Endothelial cell of umbilical vein (primary cell): ENCODE data around the gene SYNPO2. TPM values are rescaled to one million over a fixed set of nuclear protein-coding genes. Genes with fewer than 3 reads are reported as not detected.

ENCODE experiments used
- BruUV-seq: library from RNA; stranded (reverse); fragments of 400-500 nt; replicated peaks from 2 replicates; lab custom pipeline; 2021; lab: Mats Ljungman, UMichigan
- CTCF ChIA-PET: fragments of 300-600, 350-600 bp; sonication (Branson Sonifier 250); formaldehyde crosslinking; loops from one replicate; lab custom pipeline; 2021; ENCODE audit warnings: antibody characterized with exemption, inconsistent platforms; lab: Charles Lee
- POLR2A ChIA-PET: fragments of 300-600, 350-600 bp; sonication (Branson Sonifier 250); formaldehyde crosslinking; loops from one replicate; lab custom pipeline; 2021; ENCODE audit warnings: antibody characterized with exemption, inconsistent platforms; lab: Charles Lee
- DNase-seq: peaks from one replicate; pipeline ENCODE4 v3.0.0-alpha.2; 2011; ENCODE audit warnings: low read depth, low spot score
- FAIRE-seq: peaks from 2 replicates; lab custom pipeline; 2011; peaks lifted over from hg19 to GRCh38; lab: Jason Lieb, UNC
- H2AFZ ChIP-seq: 2 replicates; pipeline ENCODE4 v1.6.0; 2012; ENCODE audit warnings: low read depth, low read length, control low read depth, inconsistent platforms
- H3K27ac ChIP-seq: 2 replicates; pipeline ENCODE4 v1.5.1; 2011; ENCODE audit warnings: low read depth, mild to moderate bottlenecking, control low read depth, low read length, moderate library complexity; ENCODE audit not compliant: insufficient read depth
- H3K27me3 ChIP-seq, 2 experiments: 2 replicates each; pipeline versions ENCODE4 v1.6.0 to v1.6.1; 2011; ENCODE audit warnings: low read length in 2 of 2, mixed read lengths in 1 of 2; ENCODE audit not compliant: control insufficient read depth in 2 of 2, insufficient read depth in 2 of 2
- H3K36me3 ChIP-seq, 2 experiments: 2 replicates in 1 of 2; 3 replicates in 1 of 2; pipeline ENCODE4 v1.5.1; 2011; ENCODE audit warnings: low read length in 2 of 2, mild to moderate bottlenecking in 1 of 2, moderate library complexity in 1 of 2; ENCODE audit not compliant: control insufficient read depth in 2 of 2, insufficient read depth in 2 of 2; ENCODE audit errors: extremely low read depth in 1 of 2
- H3K4me1 ChIP-seq: 3 replicates; pipeline ENCODE4 v1.5.1; 2011; ENCODE audit warnings: mild to moderate bottlenecking, low read length; ENCODE audit not compliant: control insufficient read depth, insufficient read depth; ENCODE audit errors: extremely low read depth
- H3K4me2 ChIP-seq: 2 replicates; pipeline ENCODE4 v1.6.1; 2011; ENCODE audit warnings: low read length, control low read depth, mixed read lengths; ENCODE audit not compliant: insufficient read depth
- H3K4me3 ChIP-seq, 3 experiments: fragments of 200-600 bp in 1 of 3; sonication (generic), shearing (Covaris generic) in 1 of 3; replicated peaks in 1 of 3; 2 replicates each; pipeline ENCODE4 v1.5.1; 2011 to 2016; ENCODE audit warnings: control low read depth in 3 of 3, low read length in 3 of 3, mild to moderate bottlenecking in 2 of 3, inconsistent platforms in 1 of 3, low read depth in 1 of 3, moderate library complexity in 1 of 3; ENCODE audit not compliant: insufficient read depth in 1 of 3
- H3K79me2 ChIP-seq: 2 replicates; pipeline ENCODE4 v1.6.0; 2012; ENCODE audit warnings: low read length, inconsistent platforms; ENCODE audit not compliant: control insufficient read depth, insufficient read depth
- H3K9ac ChIP-seq: replicated peaks from 2 replicates; pipeline ENCODE3; 2011; ENCODE audit warnings: low read length, control low read depth; ENCODE audit not compliant: insufficient read depth; ENCODE audit errors: extremely low read depth
- H3K9me1 ChIP-seq: replicated peaks from 3 replicates; pipeline ENCODE4 v1.6.0; 2011; ENCODE audit warnings: mild to moderate bottlenecking, low read length; ENCODE audit not compliant: control insufficient read depth, insufficient read depth; ENCODE audit errors: extremely low read depth
- H3K9me3 ChIP-seq: replicated peaks from 2 replicates; pipeline ENCODE4 v1.5.1; 2012; ENCODE audit warnings: low read length, inconsistent platforms; ENCODE audit not compliant: control insufficient read depth, insufficient read depth
- H4K20me1 ChIP-seq: replicated peaks from 2 replicates; pipeline ENCODE3; 2011; ENCODE audit warnings: mild to moderate bottlenecking, low read length; ENCODE audit not compliant: control insufficient read depth, insufficient read depth; ENCODE audit errors: extremely low read depth
- CTCF ChIP-seq, 2 donors: IDR thresholded peaks; 1 replicate in 1 of 2; 2 replicates in 1 of 2; pipeline ENCODE4 v1.5.1; 2011; ENCODE audit warnings: low read length in 2 of 2, mild to moderate bottlenecking in 2 of 2, moderate library complexity in 2 of 2, control low read depth in 1 of 2, inconsistent platforms in 1 of 2, low read depth in 1 of 2; ENCODE audit not compliant: insufficient read depth in 1 of 2; ENCODE audit errors: extremely low read depth in 1 of 2
- EZH2 ChIP-seq: IDR thresholded peaks from 2 replicates; pipeline ENCODE4 v1.6.1; 2012; ENCODE audit warnings: borderline replicate concordance, low read depth, mild to moderate bottlenecking, moderate library complexity, low read length, inconsistent platforms; ENCODE audit not compliant: severe bottlenecking
- FOS ChIP-seq: IDR thresholded peaks from 2 replicates; pipeline ENCODE4 v1.6.1; 2011; ENCODE audit warnings: mild to moderate bottlenecking, low read length, moderate library complexity, borderline replicate concordance; ENCODE audit not compliant: insufficient read depth
- GATA2 ChIP-seq: IDR thresholded peaks from 2 replicates; pipeline ENCODE4 v1.7.0; 2011; ENCODE audit warnings: low read depth, mild to moderate bottlenecking, moderate library complexity, mixed read lengths, low read length; ENCODE audit not compliant: insufficient read length, insufficient read depth
- JUN ChIP-seq: IDR thresholded peaks from 2 replicates; pipeline ENCODE4 v1.6.1; 2011; ENCODE audit warnings: borderline replicate concordance, low read depth; ENCODE audit not compliant: insufficient read length, insufficient read depth
- MAX ChIP-seq: IDR thresholded peaks from 2 replicates; pipeline ENCODE4 v1.6.1; 2011; ENCODE audit not compliant: insufficient read depth, insufficient read length
- MYC ChIP-seq: IDR thresholded peaks from one replicate; pipeline ENCODE4 v1.6.1; 2011; ENCODE audit warnings: mild to moderate bottlenecking, low read depth, low read length
- POLR2A ChIP-seq: IDR thresholded peaks from 2 replicates; pipeline ENCODE4 v1.6.1; 2012; ENCODE audit warnings: low read depth, mild to moderate bottlenecking, control low read depth, low read length
- POLR2AphosphoS5 ChIP-seq: IDR thresholded peaks from 2 replicates; pipeline ENCODE4 v1.6.1; 2012; ENCODE audit warnings: low read depth, mild to moderate bottlenecking, control low read depth, low read length, moderate library complexity; ENCODE audit not compliant: insufficient read depth
- dilution Hi-C: fragments of 300-500 bp; cut with MboI; formaldehyde crosslinking; loops from one replicate; pipeline ENCODE4 v1.15.0; 2019; ENCODE audit warnings: low sequenced_read_pairs; ENCODE audit not compliant: extremely low pct_ligation_motif_present
- intact Hi-C: fragments of 100-400 bp; cut with micrococcal nuclease; formaldehyde crosslinking; loops from one replicate; pipeline ENCODE4 v1.10.0; 2022
- polyA plus RNA-seq, 4 experiments: library from polyadenylated mRNA; depleted of rRNA in 3 of 4; stranded (reverse) in 3 of 4; unstranded in 1 of 4; fragments of >200 nt; gene quantifications; 2 replicates each; pipeline versions ENCODE4 v1.2.1 to v1.2.3, GENCODE V29; 2011 to 2012; ENCODE audit warnings: missing spikeins in 1 of 4
- total RNA-seq: library from RNA; stranded (reverse); gene quantifications from 2 replicates; pipeline ENCODE4 v1.2.3, GENCODE V29; 2021

SYNPO2 gene
- total and polyA plus RNA-seq, 2 donors (not counting 3 experiments of a cell fraction or from before 2014, with no cell fraction given) = 0.06 to 0.13 TPM

- FAIRE-seq (no peak), DNase-seq (no peak)
- Histone ChIP-seq H3K4me1 (no peaks in the 10 kb centered on the region), H4K20me1 (no peaks in the 10 kb centered on the region), H3K27me3 (peaks cover 0 to 2% of the 10 kb centered on the region in 2 experiments), H3K36me3 (no peaks in the 10 kb centered on the region), H3K4me2 (no peak overlapping the region), H3K79me2 (no peaks in the 10 kb centered on the region), H3K9ac (no peak overlapping the region), H2AFZ (no peak overlapping the region), H3K27ac (no peak overlapping the region), H3K9me3 (no peaks in the 10 kb centered on the region), H3K9me1 (no peaks in the 10 kb centered on the region), H3K4me3 (no peak overlapping the region)
- CTCF ChIA-PET = interaction anchor here (1.2 to 1.7 kb wide), 6 partner anchors 9 to 190 kb away, joined by 3 to 4 read pairs (median 4); no protein-coding TSS in a partner anchor
- no TSS peak for BruUV-seq
- POLR2A ChIA-PET = no interaction called here
- intact Hi-C loops (no loop called here), dilution Hi-C loops (no loop called here)
- TF ChIP-seq MYC (no peak), JUN (no peak), POLR2A (no peak), POLR2AphosphoS5 (no peak), MAX (no peak), CTCF (IDR thresholded peaks at IDR 0.05; ENCODE audit: extremely low read depth in 1 of 2, insufficient read depth in 1 of 2, low read depth in 1 of 2, low read length in 2 of 2) (no peak), FOS (no peak), EZH2 (no peak), GATA2 (no peak)
Observed at GRCh38 chr4:118962540-118962939, 73.9 kb downstream of the SYNPO2 start.
